Duodenal mucosa (tissue), 2 donors: Measurements from ENCODE around the gene WDFY2.
A peak's percentile ranks its signal among the peaks of the same experiment; 100 is the strongest.

ENCODE experiments used
- H3K27ac ChIP-seq: one replicate; pipeline ENCODE4 v1.7.0; 2013; ENCODE audit warnings: low read depth, low read length
- H3K27me3 ChIP-seq, 2 donors: one replicate each; pipeline ENCODE4 v1.7.0; 2013; ENCODE audit warnings: low read length in 2 of 2, control low read depth in 1 of 2; ENCODE audit not compliant: insufficient read depth in 2 of 2, control insufficient read depth in 1 of 2
- H3K36me3 ChIP-seq, 2 donors: one replicate each; pipeline ENCODE4 v1.7.0; 2013; ENCODE audit warnings: low read length in 2 of 2, control low read depth in 1 of 2; ENCODE audit not compliant: insufficient read depth in 2 of 2, control insufficient read depth in 1 of 2
- H3K4me1 ChIP-seq, 2 donors: one replicate each; pipeline ENCODE4 v1.7.0; 2013; ENCODE audit warnings: low read length in 2 of 2, control low read depth in 1 of 2; ENCODE audit not compliant: insufficient read depth in 2 of 2, control insufficient read depth in 1 of 2
- H3K4me3 ChIP-seq, 2 donors: one replicate each; pipeline ENCODE4 v1.7.0; 2013; ENCODE audit warnings: low read length in 2 of 2, low read depth in 1 of 2
- H3K9ac ChIP-seq, 2 donors: one replicate each; pipeline ENCODE4 v1.7.0; 2013; ENCODE audit warnings: low read length in 2 of 2, low read depth in 1 of 2
- H3K9me3 ChIP-seq, 2 donors: one replicate each; pipeline ENCODE4 v1.7.0; 2013; ENCODE audit warnings: low read length in 2 of 2, control low read depth in 1 of 2; ENCODE audit not compliant: control insufficient read depth in 1 of 2

The WDFY2 gene

DNA sequence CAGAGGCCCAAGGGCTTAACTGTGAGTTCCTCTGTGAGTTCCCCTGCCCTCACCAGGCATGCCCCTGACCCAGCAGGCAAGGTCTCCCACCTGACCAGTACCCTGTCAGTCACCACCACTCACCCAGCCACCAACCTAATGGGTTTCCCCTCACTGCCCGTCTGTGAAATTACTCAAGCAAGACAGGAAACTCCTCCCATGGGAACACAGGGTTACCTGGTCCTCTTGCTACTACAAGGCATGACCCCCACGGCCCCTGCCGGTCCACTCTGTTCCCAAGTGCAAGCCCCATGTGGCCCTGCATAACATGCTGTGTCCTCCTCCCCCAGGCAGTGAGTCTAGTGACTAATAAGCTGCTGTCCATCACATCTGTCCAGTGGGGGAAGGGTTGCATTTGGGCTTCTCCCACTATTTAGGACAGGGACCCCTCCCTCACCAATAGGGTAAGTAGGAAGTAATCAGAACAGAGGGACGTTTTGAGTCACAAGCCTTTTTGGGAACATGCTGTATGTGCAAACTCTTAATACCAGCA is 227.7 kb downstream of the WDFY2 start:
- no peaks in the 10 kb centered on the region for H3K27me3 ChIP-seq
- no peak overlapping the region for H3K4me3 ChIP-seq
- H3K36me3 ChIP-seq, result no peaks in the 10 kb centered on the region
- H3K9ac ChIP-seq, result no peak overlapping the region
- no peak overlapping the region for H3K27ac ChIP-seq
- H3K4me1 ChIP-seq, result peaks cover 4 to 5% of the 10 kb centered on the region in 2 donors
- no peaks in the 10 kb centered on the region for H3K9me3 ChIP-seq

DNA sequence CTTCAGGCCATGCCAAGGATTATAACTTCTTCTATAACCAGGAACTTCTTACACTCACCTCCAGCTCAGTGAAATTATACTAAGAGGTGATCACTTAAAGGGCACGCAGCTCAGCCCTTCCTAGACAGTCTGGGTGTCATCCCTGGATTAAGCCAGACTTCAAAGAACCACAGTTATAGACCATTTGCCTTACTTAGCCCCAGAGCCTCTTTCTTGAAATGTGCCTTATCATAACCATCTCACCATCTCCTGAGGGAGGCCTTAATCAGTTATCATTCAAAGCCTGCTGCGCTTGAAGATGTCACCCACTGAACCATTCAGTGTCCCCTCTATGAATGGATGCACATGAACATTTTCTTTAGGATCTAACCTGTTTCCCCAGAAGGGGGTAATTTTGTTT is 229.8 kb downstream of the WDFY2 start:
- Histone ChIP-seq H3K36me3 (no peaks in the 10 kb centered on the region), H3K4me3 (no peak overlapping the region), H3K27me3 (no peaks in the 10 kb centered on the region), H3K4me1 (peaks cover 4 to 5% of the 10 kb centered on the region in 2 donors), H3K9ac (no peak overlapping the region), H3K27ac (no peak overlapping the region), H3K9me3 (no peaks in the 10 kb centered on the region)

DNA sequence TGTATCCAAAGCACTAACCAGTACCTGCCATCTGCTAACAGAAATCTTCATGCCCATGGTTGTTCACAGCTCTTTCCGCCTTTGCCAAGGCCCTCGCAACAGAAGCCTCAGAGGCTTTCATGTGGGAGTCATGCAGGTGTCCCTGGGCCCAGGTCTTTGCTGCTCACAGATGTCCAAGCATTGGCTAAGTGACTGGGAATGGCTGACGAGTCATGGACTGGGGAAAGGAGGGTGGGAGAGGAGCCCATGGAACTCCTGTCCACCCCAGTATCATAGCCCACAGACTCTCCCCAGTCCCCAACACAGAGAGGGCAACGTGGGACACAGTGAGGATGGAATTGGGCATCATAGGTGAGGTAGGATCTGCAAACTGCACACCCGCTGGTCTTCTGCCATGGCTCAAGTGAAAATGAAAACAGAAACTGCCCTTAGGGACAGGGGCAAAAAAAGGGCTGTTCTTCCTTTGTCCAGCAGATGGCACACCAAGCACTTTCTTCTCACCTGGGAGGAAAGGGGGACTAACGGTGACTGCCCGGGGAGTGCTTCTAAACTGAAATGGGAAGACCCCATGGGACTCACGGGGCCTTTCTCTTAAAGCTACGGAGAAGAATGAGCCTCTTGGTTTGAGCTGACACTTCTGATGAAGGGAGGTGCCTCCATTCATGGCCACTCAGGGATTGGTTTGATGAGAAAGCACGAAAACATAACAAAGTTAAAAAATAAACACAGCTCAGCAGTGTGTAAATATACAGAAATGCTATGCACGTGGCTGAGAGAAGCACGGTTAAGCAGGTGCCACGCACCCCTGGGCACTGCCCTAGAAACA is 230.8 kb downstream of the WDFY2 start:
- Histone ChIP-seq H3K9ac (peak overlapping the region in 1 of 2 donors; percentile 55), H3K9me3 (no peaks in the 10 kb centered on the region), H3K4me1 (peaks cover 4 to 5% of the 10 kb centered on the region in 2 donors), H3K4me3 (peak overlapping the region; percentile 48 to 63), H3K27me3 (no peaks in the 10 kb centered on the region), H3K36me3 (no peaks in the 10 kb centered on the region), H3K27ac (no peak overlapping the region)

DNA sequence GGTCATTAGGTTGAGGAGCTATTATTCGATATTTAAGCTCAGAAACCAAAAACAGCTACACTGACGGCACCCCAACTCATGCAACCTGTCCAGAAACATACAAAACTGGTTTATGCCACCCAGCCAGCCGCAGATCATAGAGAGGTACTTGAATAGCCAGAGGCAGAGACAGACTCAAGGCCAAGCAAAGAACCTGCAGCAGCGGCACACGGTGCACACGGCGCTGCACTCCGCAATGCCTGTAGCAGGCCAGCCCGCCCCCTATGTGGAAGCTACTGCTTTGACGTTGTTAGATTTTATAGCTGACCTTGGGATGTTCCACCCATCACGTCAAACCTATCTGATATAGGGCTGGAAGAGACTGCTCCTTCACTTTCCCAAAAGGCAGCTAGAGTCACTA is 231.6 kb downstream of the WDFY2 start:
- Histone ChIP-seq H3K4me3 (no peak overlapping the region), H3K4me1 (peaks cover 4 to 5% of the 10 kb centered on the region in 2 donors)

DNA sequence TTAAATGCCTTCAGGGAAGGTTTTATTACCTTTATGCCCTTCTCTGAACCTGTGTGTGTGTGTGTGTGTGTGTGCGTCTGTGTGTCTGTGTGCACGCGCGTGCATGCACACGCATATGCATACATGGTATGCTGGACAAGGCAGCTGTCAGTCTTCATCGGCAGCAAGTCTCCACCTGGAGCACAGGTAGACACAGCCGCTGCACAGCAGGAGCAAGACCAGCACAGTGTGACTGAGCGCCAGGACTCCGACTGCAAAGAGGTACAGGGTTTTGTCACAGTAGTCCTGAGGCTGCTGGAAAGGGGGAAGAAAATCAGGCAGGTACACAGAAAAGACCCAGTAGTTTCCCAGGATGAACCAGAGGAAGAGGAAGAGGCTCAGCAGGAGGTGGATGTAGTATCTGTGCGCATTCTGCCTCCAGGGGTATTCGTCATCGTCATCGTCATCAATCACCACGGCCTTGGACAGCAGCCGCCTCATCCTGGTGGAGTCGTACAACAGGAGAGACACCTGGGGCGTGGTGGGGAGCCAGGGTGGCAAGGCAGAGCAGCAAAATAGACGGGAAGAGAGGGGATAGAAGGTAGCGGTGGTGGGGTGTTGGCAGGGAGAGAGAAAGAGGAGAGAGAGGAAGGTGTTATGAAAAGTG is 232.5 kb downstream of the WDFY2 start:
- Histone ChIP-seq H3K9me3 (no peaks in the 10 kb centered on the region), H3K9ac (no peak overlapping the region), H3K4me1 (peaks cover 4 to 5% of the 10 kb centered on the region in 2 donors), H3K27me3 (no peaks in the 10 kb centered on the region), H3K36me3 (no peaks in the 10 kb centered on the region), H3K4me3 (no peak overlapping the region), H3K27ac (no peak overlapping the region)

More for the DNA sequence above, 231.6 kb downstream of the WDFY2 start:
- Histone ChIP-seq H3K9ac (no peak overlapping the region), H3K9me3 (no peaks in the 10 kb centered on the region), H3K27me3 (no peaks in the 10 kb centered on the region), H3K27ac (no peak overlapping the region), H3K36me3 (no peaks in the 10 kb centered on the region)
